ENCODE measurements around the gene SQSTM1. TPM values are rescaled to one million over a fixed set of nuclear protein-coding genes. Genes with fewer than 3 reads are reported as not detected.

SQSTM1 gene
- total RNA-seq = 645 TPM

DNA sequence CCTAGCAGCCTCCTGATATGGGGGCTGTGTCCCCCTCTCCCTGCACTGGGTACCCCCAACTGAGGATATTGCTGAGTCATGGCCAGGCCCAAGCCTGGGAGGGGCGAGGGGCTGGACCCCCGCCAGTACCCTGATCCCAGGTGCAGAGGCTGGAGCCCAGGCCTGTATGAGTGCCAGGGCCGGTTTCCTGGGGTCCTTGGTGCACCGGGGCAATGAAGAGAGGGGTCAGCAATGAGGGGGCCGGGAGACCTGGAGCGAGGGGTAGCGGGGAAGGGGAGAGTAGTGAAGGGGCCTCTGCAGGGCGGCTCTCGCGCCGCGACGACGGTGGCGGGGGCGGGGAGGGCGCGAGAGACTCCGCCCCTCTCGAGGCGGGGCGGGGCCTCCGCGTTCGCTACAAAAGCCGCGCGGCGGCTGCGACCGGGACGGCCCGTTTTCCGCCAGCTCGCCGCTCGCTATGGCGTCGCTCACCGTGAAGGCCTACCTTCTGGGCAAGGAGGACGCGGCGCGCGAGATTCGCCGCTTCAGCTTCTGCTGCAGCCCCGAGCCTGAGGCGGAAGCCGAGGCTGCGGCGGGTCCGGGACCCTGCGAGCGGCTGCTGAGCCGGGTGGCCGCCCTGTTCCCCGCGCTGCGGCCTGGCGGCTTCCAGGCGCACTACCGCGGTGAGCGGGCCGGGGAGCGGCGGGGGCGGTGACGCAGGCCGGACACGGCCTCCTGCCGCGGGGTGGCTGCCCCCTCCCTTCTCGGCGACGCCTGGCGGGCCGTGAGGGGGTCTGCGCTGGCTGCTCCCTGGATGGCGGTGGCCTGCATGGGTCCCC is at the start of gene SQSTM1:
Gene SQSTM1, plus strand, starts transcription at position 423 of the 815 bp plus-strand sequence. Its CDS starts 32 bp downstream, at position 455.

DNA sequence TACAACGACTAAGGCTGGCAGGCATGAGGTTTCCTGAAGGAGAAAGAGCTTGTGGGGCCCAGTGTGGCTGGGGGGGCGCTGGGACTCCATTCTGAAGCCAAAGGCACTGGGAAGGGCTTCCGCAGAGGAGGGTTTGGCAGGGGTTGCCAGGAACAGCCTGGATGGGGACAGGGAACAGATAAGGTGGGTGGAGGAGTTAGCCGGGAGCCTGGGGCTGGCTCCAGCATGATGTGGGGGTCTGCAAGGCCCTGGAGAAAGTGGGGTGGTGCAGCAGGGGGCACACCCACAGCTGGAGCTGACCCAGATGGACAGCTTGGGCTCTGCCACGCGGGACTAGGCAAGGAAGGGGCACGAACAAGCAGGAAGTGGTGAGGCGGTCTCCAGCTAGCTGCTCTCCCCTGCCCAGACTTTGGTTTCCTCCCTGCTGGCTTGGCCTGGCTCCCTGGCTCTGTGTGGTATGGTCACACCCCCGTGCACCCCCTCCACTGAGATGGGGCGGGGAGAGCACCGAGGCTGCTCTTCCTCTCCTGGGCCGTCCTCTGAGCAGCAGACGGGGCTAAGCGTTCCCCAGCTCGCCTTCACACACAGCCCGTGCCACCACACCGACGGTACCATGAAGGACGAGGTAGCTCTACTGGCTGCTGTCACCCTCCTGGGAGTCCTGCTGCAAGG is 27.1 kb upstream of the SQSTM1 start, which contains the start of gene LTC4S:
Gene LTC4S, plus strand, starts transcription at position 519 of the 672 bp plus-strand sequence. Its CDS starts 95 bp downstream, at position 614.

GRCh38 chr5:179806250-179807048 is 14.3 kb upstream of the SQSTM1 start, which contains the start of gene MGAT4B:
Gene MGAT4B, minus strand, starts transcription at chr5:179806866. Its CDS starts 283 bp downstream, at chr5:179806583.

DNA sequence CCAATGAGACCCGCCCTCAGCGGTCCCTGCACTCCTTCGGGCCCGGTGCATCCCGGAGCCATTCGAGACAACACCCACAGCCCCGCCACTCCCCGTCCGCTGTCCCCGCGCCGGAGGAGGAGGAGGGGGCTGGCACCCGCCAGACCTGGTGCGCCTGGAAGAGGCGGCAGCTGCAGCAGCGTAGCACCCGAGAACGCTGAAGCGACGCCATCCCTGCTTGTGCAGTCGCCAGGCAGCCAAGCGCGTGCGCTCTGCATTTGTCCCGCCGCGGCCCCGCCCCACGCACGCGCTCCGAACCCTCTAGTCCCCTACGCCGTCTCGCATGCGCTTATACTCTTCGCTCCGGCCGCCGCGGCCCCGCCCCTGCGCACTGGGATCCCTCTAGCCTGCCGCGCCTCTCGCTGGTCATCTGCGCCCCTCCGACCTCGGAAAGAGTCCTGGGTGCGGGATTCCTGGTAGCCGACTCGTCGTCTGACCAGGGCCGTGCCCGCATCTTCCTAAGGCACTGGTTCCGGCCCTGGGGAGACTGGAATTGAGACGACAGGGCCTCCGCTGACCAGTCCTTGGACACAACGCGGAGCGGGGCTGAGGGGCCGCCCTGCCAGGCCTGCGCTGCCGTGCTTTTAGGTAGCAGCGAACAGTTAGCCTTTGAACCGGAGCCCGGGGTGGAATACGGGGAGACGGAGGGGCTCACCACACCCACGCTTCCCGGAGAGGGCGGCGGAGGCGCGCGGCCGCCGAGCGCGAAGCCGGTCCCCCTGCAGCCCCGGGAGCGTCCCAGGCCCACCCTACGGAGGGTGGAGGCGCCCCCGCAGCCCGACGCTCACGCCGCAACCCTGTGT is 38.1 kb downstream of the SQSTM1 start, which contains the start of gene MRNIP:
Gene MRNIP, minus strand, starts transcription at position 232 of the 842 bp plus-strand sequence. Its CDS starts 21 bp downstream, at position 211.

Small RNA genes within 50 kb of the gene (small RNA-seq; reads per million reads assigned to genes)
- gene MIR1229 (ENCODE audit: low replicate concordance) (not detected), gene RF00019 (ENCODE audit: low replicate concordance) (not detected)

Other genes starting within 250 kb of the SQSTM1 start
- gene HNRNPH1, start 197.2 kb upstream of the SQSTM1 start, total RNA-seq = 1,422 TPM
- 0.58 TPM for gene CBY3, start 139.9 kb upstream of the SQSTM1 start, total RNA-seq
- 650 TPM for gene CANX, start 121.9 kb upstream of the SQSTM1 start, total RNA-seq
- 30.2 TPM for gene MAML1, start 88.1 kb upstream of the SQSTM1 start, total RNA-seq
- gene LTC4S, start 26.9 kb upstream of the SQSTM1 start, total RNA-seq = 1.5 TPM
- gene MGAT4B, start 14.0 kb upstream of the SQSTM1 start, total RNA-seq = 119 TPM
- 35.3 TPM for gene MRNIP, start 37.9 kb downstream of the SQSTM1 start, total RNA-seq
- 100 TPM for gene TBC1D9B, start 87.0 kb downstream of the SQSTM1 start, total RNA-seq

Measured in metanephros (tissue), 2 donors.